Smooth muscle cell (in vitro differentiated cells): Measurements from ENCODE around the gene ALX1. TPM values are rescaled to one million over a fixed set of nuclear protein-coding genes. Genes with fewer than 3 reads are reported as not detected.
"Not testable (repeated sequence)": the region's sequence is repeated elsewhere in the genome, so short reads cannot be mapped to it uniquely, and the experiment has no call there.

ENCODE experiments used
- DNase-seq: peaks from one replicate; lab custom pipeline; 2025; ENCODE audit not compliant: unreplicated experiment; lab: John Stamatoyannopoulos, UW
- H2AFZ ChIP-seq: fragments of 200-600 bp; sonication (generic); 2 replicates; pipeline ENCODE4 v1.6.0; 2016; ENCODE audit warnings: antibody characterized with exemption, low read depth, mild to moderate bottlenecking
- H3F3A ChIP-seq: fragments of 200-600 bp; sonication (generic); 2 replicates; pipeline ENCODE4 v1.6.0; 2017; ENCODE audit warnings: antibody characterized with exemption, low read depth
- H3K27ac ChIP-seq: fragments of 200-600 bp; sonication (generic); 2 replicates; pipeline ENCODE4 v1.5.1; 2016; ENCODE audit warnings: low read depth, mild to moderate bottlenecking
- H3K27me3 ChIP-seq: fragments of 200-600 bp; sonication (generic); 2 replicates; pipeline ENCODE4 v1.6.1; 2016; ENCODE audit warnings: low read depth, mild to moderate bottlenecking
- H3K36me3 ChIP-seq: fragments of 200-600 bp; sonication (generic); 2 replicates; pipeline ENCODE4 v1.5.1; 2016; ENCODE audit warnings: low read depth
- H3K4me1 ChIP-seq: fragments of 200-600 bp; sonication (generic); 2 replicates; pipeline ENCODE4 v1.5.1; 2016; ENCODE audit warnings: low read depth
- H3K4me2 ChIP-seq: fragments of 200-600 bp; sonication (generic); 2 replicates; pipeline ENCODE4 v1.6.0; 2016; ENCODE audit warnings: mild to moderate bottlenecking
- H3K4me3 ChIP-seq: fragments of 200-600 bp; sonication (generic); 2 replicates; pipeline ENCODE4 v1.5.1; 2016; ENCODE audit warnings: mild to moderate bottlenecking
- H3K79me2 ChIP-seq: fragments of 200-600 bp; sonication (generic); 2 replicates; pipeline ENCODE4 v1.6.0; 2016; ENCODE audit warnings: low read depth, mild to moderate bottlenecking
- H3K9ac ChIP-seq: fragments of 200-600 bp; sonication (generic); 2 replicates; pipeline ENCODE4 v1.6.0; 2016; ENCODE audit warnings: low read depth
- H3K9me3 ChIP-seq: fragments of 200-600 bp; sonication (generic); replicated peaks from 2 replicates; pipeline ENCODE4 v1.5.1; 2016; ENCODE audit warnings: low read depth
- H4K20me1 ChIP-seq: fragments of 200-600 bp; sonication (generic); 2 replicates; pipeline ENCODE4 v1.6.0; 2016; ENCODE audit warnings: low read depth
- CTCF ChIP-seq: fragments of 200-600 bp; sonication (generic); IDR thresholded peaks from 2 replicates; pipeline ENCODE4 v1.5.1; 2017; ENCODE audit warnings: borderline replicate concordance, mild to moderate bottlenecking, antibody characterized with exemption; ENCODE audit not compliant: insufficient read depth, poor library complexity, severe bottlenecking
- WGBS: methylation state at CpG from one replicate; pipeline ENCODE4 v1.1.7; 2016; ENCODE audit warnings: low lambda C conversion rate; 5-methylcytosine and 5-hydroxymethylcytosine counted together
- polyA plus RNA-seq: library from polyadenylated mRNA; unstranded; fragments of >200 nt; fragmentation: Nextera tagmentation; extraction: Ambion mirVana; gene quantifications from 2 replicates; pipeline ENCODE4 v1.2.1, GENCODE V29; 2016
- total RNA-seq: library from RNA; depleted of rRNA; stranded (reverse); fragments of >200 nt; gene quantifications from 2 replicates; pipeline ENCODE4 v1.2.3, GENCODE V29; 2014

Gene ALX1
- total and polyA plus RNA-seq, 2 experiments from 2014 or later, result 3.1 to 3.5 TPM

- no peaks in the 10 kb centered on the region for H3F3A ChIP-seq
- H3K36me3 ChIP-seq, result no peaks in the 10 kb centered on the region
- no peaks in the 10 kb centered on the region for H3K27me3 ChIP-seq
- WGBS, result 61% methylated on average over 5 of the region's 5 CpGs
- no peak for DNase-seq
- H3K79me2 ChIP-seq, result no peaks in the 10 kb centered on the region
- no peak overlapping the region for H3K27ac ChIP-seq
- no peak overlapping the region for H3K9ac ChIP-seq
- no peak overlapping the region for H3K4me2 ChIP-seq
- H4K20me1 ChIP-seq, result no peaks in the 10 kb centered on the region
- no peak overlapping the region for H3K4me3 ChIP-seq
- no peaks in the 10 kb centered on the region for H3K9me3 ChIP-seq
- H2AFZ ChIP-seq, result no peak overlapping the region
- H3K4me1 ChIP-seq, result no peaks in the 10 kb centered on the region
- TF ChIP-seq CTCF, result no peak
Measured at GRCh38 chr12:85308374-85308773, 28.4 kb downstream of the ALX1 start.

GRCh38 chr12:85309125-85309566 lies 29.1 kb downstream of the ALX1 start:
- H3K4me3 ChIP-seq, result peak overlapping the region; percentile 13

GRCh38 chr12:85310025-85310424 lies 30.0 kb downstream of the ALX1 start:
- no peaks in the 10 kb centered on the region for H3F3A ChIP-seq
- H2AFZ ChIP-seq, result no peak overlapping the region
- 45% methylated on average over 3 of the region's 3 CpGs for WGBS
- no peak for TF ChIP-seq CTCF
- H3K79me2 ChIP-seq, result no peaks in the 10 kb centered on the region
- H3K27me3 ChIP-seq, result no peaks in the 10 kb centered on the region
- no peaks in the 10 kb centered on the region for H4K20me1 ChIP-seq
- H3K4me3 ChIP-seq, result no peak overlapping the region
- no peaks in the 10 kb centered on the region for H3K36me3 ChIP-seq
- H3K9me3 ChIP-seq, result no peaks in the 10 kb centered on the region
- no peaks in the 10 kb centered on the region for H3K4me1 ChIP-seq
- H3K9ac ChIP-seq, result no peak overlapping the region
- no peak for DNase-seq
- H3K4me2 ChIP-seq, result no peak overlapping the region
- H3K27ac ChIP-seq, result no peak overlapping the region

More at GRCh38 chr12:85309125-85309566, 29.1 kb downstream of the ALX1 start:
- H3K9ac ChIP-seq, result no peak overlapping the region
- no peaks in the 10 kb centered on the region for H3K4me1 ChIP-seq
- peak overlapping the region; percentile 11 for H2AFZ ChIP-seq
- TF ChIP-seq CTCF, result no peak
- no peaks in the 10 kb centered on the region for H3K79me2 ChIP-seq
- H3K27me3 ChIP-seq, result no peaks in the 10 kb centered on the region
- DNase-seq, result no peak
- peak overlapping the region; percentile 31 for H3K4me2 ChIP-seq
- no peaks in the 10 kb centered on the region for H3K36me3 ChIP-seq
- no peak overlapping the region for H3K27ac ChIP-seq
- WGBS, result 38% methylated on average over 5 of the region's 5 CpGs
- H4K20me1 ChIP-seq, result no peaks in the 10 kb centered on the region
- H3F3A ChIP-seq, result no peaks in the 10 kb centered on the region
- no peaks in the 10 kb centered on the region for H3K9me3 ChIP-seq

GRCh38 chr12:85310456-85311076 lies 30.5 kb downstream of the ALX1 start:
- H3K36me3 ChIP-seq, result no peaks in the 10 kb centered on the region
- H3K4me2 ChIP-seq, result no peak overlapping the region
- H3F3A ChIP-seq, result no peaks in the 10 kb centered on the region
- H3K4me3 ChIP-seq, result no peak overlapping the region
- no peak overlapping the region for H3K9ac ChIP-seq
- H3K27me3 ChIP-seq, result no peaks in the 10 kb centered on the region
- peak; percentile 59 for TF ChIP-seq CTCF
- H3K79me2 ChIP-seq, result no peaks in the 10 kb centered on the region
- no peaks in the 10 kb centered on the region for H4K20me1 ChIP-seq
- WGBS, result 89% methylated on average over 2 of the region's 2 CpGs
- no peak overlapping the region for H3K27ac ChIP-seq
- peak overlapping the region; percentile 21 for H2AFZ ChIP-seq
- H3K4me1 ChIP-seq, result no peaks in the 10 kb centered on the region
- DNase-seq, result no peak
- H3K9me3 ChIP-seq, result no peaks in the 10 kb centered on the region

- peak overlapping the region; percentile 23 for H3K4me3 ChIP-seq
- H4K20me1 ChIP-seq, H3K4me1 ChIP-seq, H3K27me3 ChIP-seq, H3K9ac ChIP-seq, DNase-seq, H3K9me3 ChIP-seq, H2AFZ ChIP-seq, H3K27ac ChIP-seq, H3K79me2 ChIP-seq, H3F3A ChIP-seq, H3K4me2 ChIP-seq, H3K36me3 ChIP-seq: not testable (repeated sequence)
- 80% methylated on average over 33 of the region's 33 CpGs for WGBS
Measured at GRCh38 chr12:85317866-85318636, 38.0 kb downstream of the ALX1 start.
